H1 (cell line): Measurements from ENCODE around the gene GALNT15. TPM values are rescaled to one million over a fixed set of nuclear protein-coding genes. Genes with fewer than 3 reads are reported as not detected.

Experiments used
- BACH1 ChIP-seq: IDR thresholded peaks from 2 replicates; pipeline ENCODE4 v1.6.1; 2012; ENCODE audit warnings: low read length, improper control_type of control experiment
- BCL11A ChIP-seq, 2 experiments: IDR thresholded peaks; one replicate each; pipeline ENCODE4 v1.6.1; 2011; ENCODE audit warnings: low read depth in 2 of 2, low read length in 2 of 2, mild to moderate bottlenecking in 2 of 2
- BRCA1 ChIP-seq: IDR thresholded peaks from 2 replicates; pipeline ENCODE4 v1.6.1; 2012; ENCODE audit warnings: low read depth, low read length, improper control_type of control experiment
- CHD2 ChIP-seq: IDR thresholded peaks from 2 replicates; pipeline ENCODE4 v1.6.1; 2012; ENCODE audit warnings: low read length, improper control_type of control experiment
- CTBP2 ChIP-seq: IDR thresholded peaks from 2 replicates; pipeline ENCODE4 v1.7.0; 2011; ENCODE audit warnings: borderline replicate concordance, mild to moderate bottlenecking, moderate library complexity, mixed read lengths, low read length; ENCODE audit not compliant: insufficient read depth, insufficient read length
- EGR1 ChIP-seq: IDR thresholded peaks from 2 replicates; pipeline ENCODE4 v1.6.1; 2011; ENCODE audit warnings: low read depth, low read length, borderline replicate concordance
- JUN ChIP-seq: IDR thresholded peaks from 2 replicates; pipeline ENCODE4 v1.6.1; 2011; ENCODE audit warnings: low read depth, mild to moderate bottlenecking, improper control_type of control experiment, low read length
- NANOG ChIP-seq: IDR thresholded peaks from 2 replicates; pipeline ENCODE4 v1.6.1; 2011; ENCODE audit warnings: low read length, low read depth, mild to moderate bottlenecking, inconsistent platforms; ENCODE audit not compliant: insufficient read depth, poor library complexity, severe bottlenecking
- PHF8 ChIP-seq: fragments of 200-600 bp; sonication (generic); conservative IDR thresholded peaks from 2 replicates; pipeline ENCODE4 v1.7.1; 2012; ENCODE audit warnings: low read depth, mild to moderate bottlenecking, inconsistent platforms, low read length, moderate library complexity
- RFX5 ChIP-seq: IDR thresholded peaks from 2 replicates; pipeline ENCODE4 v1.6.1; 2011; ENCODE audit warnings: low read depth, low read length, improper control_type of control experiment, borderline replicate concordance
- TAF7 ChIP-seq: optimal IDR thresholded peaks from 2 replicates; pipeline ENCODE3; 2011; ENCODE audit warnings: low read depth, mild to moderate bottlenecking, inconsistent platforms, low read length, moderate library complexity, borderline replicate concordance
- polyA plus RNA-seq, 7 experiments: library from polyadenylated mRNA; depleted of rRNA in 3 of 7; stranded (reverse) in 5 of 7; unstranded in 2 of 7; fragments of >200 nt in 5 of 7; fragments of 200-250 nt in 2 of 7; gene quantifications; 1 replicate in 5 of 7; 2 replicates in 1 of 7; 4 replicates in 1 of 7; pipeline versions ENCODE4 v1.2.1 to v1.2.3, GENCODE V29; 2011 to 2013; ENCODE audit warnings: missing spikeins in 2 of 7, mixed read lengths in 2 of 7
- total RNA-seq: library from RNA; stranded (reverse); fragmentation: NEBNext Ultra II Directional; extraction: Animal tissue kit (Norgen Biotek cat#: 25700); gene quantifications from 2 replicates; pipeline ENCODE4 v1.2.1, GENCODE V29; 2021

GALNT15 gene
- total and polyA plus RNA-seq, 2 of the 8 experiments (the other 6 are each of a cell fraction or from before 2014, with no cell fraction given): 0.02 TPM; not detected in 1

- TF ChIP-seq TAF7 (peak; percentile 74), BRCA1 (peak; percentile 60), JUN (no peak), CHD2 (no peak), PHF8 (peak; percentile 94), BACH1 (no peak), CTBP2 (no peak), RFX5 (no peak), EGR1 (no peak), BCL11A (IDR thresholded peaks at IDR 0.05; ENCODE audit: low read depth in 2 of 2, low read length in 2 of 2) (no peak), NANOG (no peak)
Measured at GRCh38 chr3:16264708-16265454, 90.4 kb downstream of the GALNT15 start, which contains the start of the genes DPH3 and OXNAD1 (continued).
